Fibroblast of lung (primary cell): ENCODE measurements around the gene SETBP1. TPM values are rescaled to one million over a fixed set of nuclear protein-coding genes. Genes with fewer than 3 reads are reported as not detected.

Source experiments
- DNase-seq, 2 donors: peaks; one replicate each; pipeline versions ENCODE4 v3.0.0 to v3.0.0-alpha.2; 2010; ENCODE audit warnings: low read depth in 2 of 2
- H2AFZ ChIP-seq: 2 replicates; pipeline ENCODE4 v1.5.1; 2012; ENCODE audit warnings: low read length, control low read depth, inconsistent platforms
- H3K27ac ChIP-seq: 2 replicates; pipeline ENCODE4 v1.5.1; 2011; ENCODE audit warnings: low read length, control low read depth; ENCODE audit not compliant: insufficient read depth
- H3K27me3 ChIP-seq: 2 replicates; pipeline ENCODE4 v1.5.1; 2011; ENCODE audit warnings: mild to moderate bottlenecking, low read length; ENCODE audit not compliant: control insufficient read depth, insufficient read depth
- H3K36me3 ChIP-seq: 2 replicates; pipeline ENCODE4 v1.5.1; 2011; ENCODE audit warnings: low read length; ENCODE audit not compliant: control insufficient read depth, insufficient read depth
- H3K4me1 ChIP-seq: 2 replicates; pipeline ENCODE4 v1.5.1; 2011; ENCODE audit warnings: low read length; ENCODE audit not compliant: control insufficient read depth, insufficient read depth; ENCODE audit errors: extremely low read depth
- H3K4me2 ChIP-seq: 2 replicates; pipeline ENCODE4 v1.5.1; 2011; ENCODE audit warnings: low read length, control low read depth; ENCODE audit not compliant: insufficient read depth; ENCODE audit errors: extremely low read depth
- H3K4me3 ChIP-seq, 4 experiments: fragments of 200-600 bp in 1 of 4; sonication (generic) in 1 of 4; replicated peaks in 1 of 4; 2 replicates each; pipeline ENCODE4 v1.5.1; 2011 to 2016; ENCODE audit warnings: low read length in 4 of 4, low read depth in 3 of 4, mild to moderate bottlenecking in 3 of 4, control low read depth in 2 of 4, inconsistent platforms in 1 of 4, mixed read lengths in 1 of 4; ENCODE audit not compliant: insufficient read depth in 1 of 4; ENCODE audit errors: control extremely low read depth in 1 of 4
- H3K79me2 ChIP-seq: 2 replicates; pipeline ENCODE4 v1.5.1; 2012; ENCODE audit warnings: mild to moderate bottlenecking, low read length, inconsistent platforms; ENCODE audit not compliant: control insufficient read depth, insufficient read depth
- H3K9ac ChIP-seq: 2 replicates; pipeline ENCODE4 v1.5.1; 2011; ENCODE audit warnings: mild to moderate bottlenecking, low read length, control low read depth; ENCODE audit not compliant: insufficient read depth
- H3K9me3 ChIP-seq: 2 replicates; pipeline ENCODE4 v1.5.1; 2012; ENCODE audit warnings: low read depth, low read length; ENCODE audit not compliant: control insufficient read depth, insufficient read depth
- H4K20me1 ChIP-seq: 2 replicates; pipeline ENCODE4 v1.5.1; 2011; ENCODE audit warnings: low read length; ENCODE audit not compliant: control insufficient read depth, insufficient read depth; ENCODE audit errors: extremely low read depth
- CTCF ChIP-seq, 2 donors: IDR thresholded peaks in 1 of 2; conservative IDR thresholded peaks in 1 of 2; 1 replicate in 1 of 2; 2 replicates in 1 of 2; pipeline ENCODE4 v1.5.1; 2011 to 2012; ENCODE audit warnings: low read length in 2 of 2, control low read depth in 1 of 2, inconsistent platforms in 1 of 2, low read depth in 1 of 2, mild to moderate bottlenecking in 1 of 2
- EZH2 ChIP-seq: IDR thresholded peaks from 2 replicates; pipeline ENCODE4 v1.5.1; 2012; ENCODE audit warnings: low read length, control low read depth, mild to moderate bottlenecking; ENCODE audit errors: missing control alignments
- polyA plus RNA-seq, 2 donors: library from polyadenylated mRNA; depleted of rRNA in 1 of 2; stranded (reverse) in 1 of 2; unstranded in 1 of 2; fragments of >200 nt; gene quantifications; 2 replicates each; pipeline ENCODE4 v1.2.1, GENCODE V29; 2011 to 2012; ENCODE audit warnings: missing spikeins in 1 of 2
- total RNA-seq: library from RNA; depleted of rRNA; stranded (reverse); fragments of >200 nt; gene quantifications from 2 replicates; pipeline ENCODE4 v1.2.1, GENCODE V29; 2014

SETBP1 gene
- total and polyA plus RNA-seq, 2 donors (not counting 1 experiment from before 2014, with no cell fraction given), result 4.5 to 5.4 TPM

DNA sequence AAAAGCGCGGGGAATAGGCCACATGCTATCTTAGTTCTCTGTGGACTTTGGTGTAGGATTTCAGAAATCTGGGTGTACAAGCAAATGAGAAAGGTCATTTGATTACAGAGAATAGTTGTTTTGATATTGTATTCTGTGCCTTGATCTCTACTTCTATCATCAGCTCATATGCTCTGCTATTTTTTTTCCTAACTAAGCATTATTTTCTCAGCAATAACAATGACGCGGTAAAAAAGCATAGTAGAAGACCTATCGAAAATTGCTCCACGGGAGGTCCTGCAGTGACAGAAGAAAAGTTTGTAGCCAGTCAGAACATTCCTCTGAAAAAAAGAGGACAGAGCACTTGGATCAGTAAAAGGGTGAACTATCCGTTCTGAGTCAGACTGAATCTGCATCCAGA lies 2.8 kb upstream of the SETBP1 start:
- Histone ChIP-seq H3K27me3 (no peaks in the 10 kb centered on the region), H3K27ac (no peak overlapping the region), H3K4me1 (peaks cover 9% of the 10 kb centered on the region), H3K9me3 (no peaks in the 10 kb centered on the region), H3K4me3 (no peak overlapping the region), H4K20me1 (no peaks in the 10 kb centered on the region), H2AFZ (no peak overlapping the region), H3K36me3 (no peaks in the 10 kb centered on the region), H3K79me2 (no peaks in the 10 kb centered on the region), H3K9ac (no peak overlapping the region), H3K4me2 (no peak overlapping the region)
- TF ChIP-seq CTCF (conservative IDR thresholded peaks at IDR 0.05 in 1 of 2, IDR thresholded peaks at IDR 0.05 in 1 of 2; ENCODE audit: low read depth in 1 of 2, low read length in 2 of 2), result no peak
- no peak for TF ChIP-seq EZH2
- DNase-seq, result no peak

DNA sequence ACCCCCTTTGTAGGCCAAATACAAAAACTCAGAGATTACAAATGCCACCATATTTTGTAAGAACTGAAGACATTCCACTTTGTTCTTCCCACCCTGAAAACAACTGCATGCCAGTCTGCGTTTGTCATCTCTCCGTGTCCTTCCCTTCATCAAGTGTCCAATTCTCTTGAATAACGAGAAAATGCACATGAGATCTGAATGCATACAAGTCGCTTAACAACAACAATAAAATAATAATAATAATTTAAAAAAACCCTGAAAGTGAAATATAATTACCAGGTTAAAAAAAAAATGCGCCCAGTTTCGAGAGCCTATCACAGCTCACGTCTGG lies 2.0 kb upstream of the SETBP1 start:
- Histone ChIP-seq H3K79me2 (no peaks in the 10 kb centered on the region), H3K4me3 (peak overlapping the region in 2 of 4 experiments; percentile 43 to 60), H3K4me2 (peak overlapping the region; percentile 33), H3K4me1 (peaks cover 11% of the 10 kb centered on the region), H2AFZ (no peak overlapping the region), H3K9ac (no peak overlapping the region), H3K27me3 (no peaks in the 10 kb centered on the region), H3K9me3 (no peaks in the 10 kb centered on the region), H3K27ac (no peak overlapping the region), H3K36me3 (no peaks in the 10 kb centered on the region), H4K20me1 (no peaks in the 10 kb centered on the region)
- DNase-seq, result no peak
- no peak for TF ChIP-seq EZH2
- TF ChIP-seq CTCF (conservative IDR thresholded peaks at IDR 0.05 in 1 of 2, IDR thresholded peaks at IDR 0.05 in 1 of 2; ENCODE audit: low read depth in 1 of 2, low read length in 2 of 2), result no peak

GRCh38 chr18:44679056-44679913 lies 1.4 kb upstream of the SETBP1 start:
- Histone ChIP-seq H3K79me2 (no peaks in the 10 kb centered on the region), H4K20me1 (no peaks in the 10 kb centered on the region), H3K4me1 (peaks cover 11% of the 10 kb centered on the region), H3K4me2 (peak overlapping the region; percentile 77), H3K36me3 (no peaks in the 10 kb centered on the region), H3K27ac (peak overlapping the region; percentile 74), H3K27me3 (no peaks in the 10 kb centered on the region), H3K9ac (peak overlapping the region; percentile 71), H3K9me3 (no peaks in the 10 kb centered on the region), H3K4me3 (peak overlapping the region; percentile 58 to 67 (median 60)), H2AFZ (peak overlapping the region; percentile 45)
- TF ChIP-seq EZH2 (no peak), CTCF (conservative IDR thresholded peaks at IDR 0.05 in 1 of 2, IDR thresholded peaks at IDR 0.05 in 1 of 2; ENCODE audit: low read depth in 1 of 2, low read length in 2 of 2) (peak; percentile 51 to 55)
- peak; percentile 90 to 91 for DNase-seq
